HG03108 (cell line): ENCODE data around the gene PCDH1.
A peak's percentile ranks its signal among the peaks of the same experiment; 100 is the strongest.
"Not testable (repeated sequence)": the region's sequence is repeated elsewhere in the genome, so short reads cannot be mapped to it uniquely, and the experiment has no call there.

Experiments used
- ATAC-seq: cut with Tn5 transposase; IDR thresholded peaks from one replicate; pipeline ENCODE4 v1.9.1; 2021; ENCODE audit warnings: moderate library complexity; ENCODE audit not compliant: unreplicated experiment

The PCDH1 gene

DNA sequence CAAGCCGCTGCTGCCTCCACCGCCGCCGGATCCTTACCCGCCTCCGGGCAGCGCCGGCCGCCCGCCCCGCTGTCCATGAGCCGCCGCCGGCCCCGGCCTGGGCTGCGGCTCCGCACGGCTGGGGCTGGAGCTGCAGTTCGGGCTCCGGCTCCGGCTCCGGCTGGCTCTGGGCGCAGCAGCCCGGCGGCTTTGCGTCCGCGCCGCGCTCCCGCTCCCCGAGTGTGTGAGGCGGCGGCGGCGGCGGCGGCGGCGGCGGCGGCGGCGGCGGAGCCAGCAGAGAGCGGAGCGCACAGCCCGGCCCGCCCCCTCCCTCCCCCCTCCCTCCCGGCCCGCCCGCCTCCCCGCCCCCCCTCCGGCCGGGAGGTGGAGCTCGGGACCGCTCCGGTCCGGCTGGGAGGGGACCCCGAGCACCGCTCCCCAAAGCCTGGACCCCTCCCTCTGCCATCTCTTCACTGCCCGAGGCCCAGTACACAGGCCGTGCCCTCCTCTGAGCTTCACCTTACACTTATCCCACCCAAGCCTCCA lies at the start of gene PCDH1:
Gene PCDH1, minus strand, starts transcription at position 225 of the 525 bp plus-strand sequence. Its CDS starts 148 bp downstream, at position 77.
- no peak for ATAC-seq

DNA sequence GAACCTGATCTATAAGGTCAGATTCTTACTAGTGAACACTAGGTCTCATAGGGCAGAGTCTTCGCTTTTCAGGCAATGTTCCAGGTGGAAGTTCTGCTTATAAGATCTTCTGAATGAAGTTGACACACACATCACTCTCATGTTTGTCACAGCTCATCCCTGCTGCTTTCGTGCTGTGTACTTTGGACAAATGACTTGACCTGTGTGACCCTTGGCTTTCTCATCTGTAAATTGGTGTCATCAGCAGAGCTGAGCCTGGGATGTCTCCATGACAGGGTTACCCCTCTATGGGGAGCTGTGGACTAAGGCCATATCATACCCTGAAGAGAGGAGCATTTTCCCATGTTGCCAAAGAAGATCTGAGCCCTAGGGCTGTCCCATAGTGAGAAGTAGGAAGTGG lies 48.2 kb upstream of the PCDH1 start:
- no peak for ATAC-seq

DNA sequence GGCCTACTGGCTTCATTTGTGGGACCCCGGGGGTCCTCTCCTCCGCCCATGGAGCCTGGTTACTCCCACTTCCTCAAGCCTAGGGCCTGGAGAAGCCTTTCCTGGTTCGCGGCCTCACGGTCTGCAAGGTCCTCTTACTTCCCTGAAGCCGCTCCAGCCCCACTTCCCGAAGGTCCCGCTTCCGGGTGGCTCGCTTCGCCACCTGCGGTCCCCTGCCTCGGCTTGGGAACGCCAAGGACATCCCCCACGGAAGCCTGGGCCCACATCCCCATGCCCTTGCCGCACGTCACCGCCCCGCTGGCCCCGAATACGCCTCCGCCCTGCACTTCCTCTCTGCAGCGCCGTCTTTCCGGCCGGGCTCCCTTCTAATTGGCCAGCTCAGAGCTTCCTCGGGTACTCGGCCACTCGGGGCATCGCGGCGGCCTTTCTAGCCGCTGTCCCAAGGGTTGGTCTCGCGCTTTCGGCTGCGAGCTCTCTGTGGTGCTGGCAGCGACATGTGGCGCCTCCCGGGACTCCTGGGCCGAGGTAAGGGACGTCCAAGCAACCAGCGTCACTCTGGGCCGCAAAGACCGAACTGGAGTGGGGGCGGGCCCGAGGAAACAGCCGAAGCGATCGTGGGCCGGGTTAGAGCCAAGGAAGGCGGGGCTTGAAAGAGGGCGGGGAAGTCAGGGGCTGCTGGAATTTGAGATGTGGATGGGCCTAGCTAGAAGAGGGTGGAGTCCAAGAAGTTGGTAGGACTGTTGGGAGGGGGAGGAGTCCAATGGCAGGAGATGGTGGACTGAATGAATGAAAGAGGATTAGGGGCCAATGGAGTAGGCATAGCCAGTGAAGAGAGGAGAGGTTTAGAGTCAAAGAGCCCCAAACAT lies 45.5 kb upstream of the PCDH1 start, which contains the start of gene DELE1:
Gene DELE1, plus strand, starts transcription at position 424 of the 866 bp plus-strand sequence. Its CDS starts 71 bp downstream, at position 495.
- ATAC-seq = peak; percentile 97

- not testable (repeated sequence) for ATAC-seq
Measured at GRCh38 chr5:141922827-141923447, 44.7 kb upstream of the PCDH1 start.

- ATAC-seq = no peak
Measured at GRCh38 chr5:141920771-141921170, 42.6 kb upstream of the PCDH1 start.

DNA sequence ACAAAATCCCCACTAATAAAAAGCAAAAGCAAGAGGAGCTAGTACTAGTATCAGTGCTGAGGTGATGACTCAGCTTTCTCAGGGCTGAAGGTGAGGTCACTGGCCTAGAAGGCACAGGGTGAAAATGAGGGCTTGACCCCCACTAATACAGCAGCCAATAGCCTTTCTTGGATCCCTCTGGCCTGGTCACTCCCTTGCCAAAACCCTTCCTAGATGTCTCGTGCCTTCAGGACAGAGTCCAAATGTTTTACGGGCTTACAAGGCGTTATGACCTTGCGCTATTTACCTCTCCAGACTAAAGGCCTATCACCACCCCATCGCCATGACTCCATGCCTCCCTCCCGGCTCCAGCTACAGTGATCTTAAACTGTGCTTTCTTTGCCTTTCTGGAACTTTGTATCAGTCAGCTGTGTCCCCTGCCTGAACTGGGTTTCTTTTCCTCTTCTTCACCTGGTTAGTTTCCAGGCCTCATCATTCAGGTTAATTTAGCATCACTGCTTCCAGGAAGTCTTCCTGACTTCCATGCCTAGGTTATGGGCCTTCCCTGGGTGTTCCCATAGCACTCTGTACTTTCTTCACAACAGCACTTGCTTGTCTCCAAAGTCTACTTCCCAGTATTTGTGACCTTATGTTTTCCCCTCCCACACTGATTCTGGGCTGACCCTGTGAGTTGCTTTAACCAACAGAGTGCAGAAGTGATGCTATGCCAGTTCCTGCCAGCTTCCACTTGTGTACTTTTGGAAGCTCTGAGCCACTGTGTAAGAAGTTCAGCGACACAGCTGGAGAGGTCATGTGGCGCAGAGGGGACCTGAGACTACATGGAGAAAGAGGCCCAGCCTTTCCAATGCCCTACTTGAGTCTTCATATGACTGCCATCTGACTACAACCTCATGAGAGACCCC lies 41.3 kb upstream of the PCDH1 start:
- no peak for ATAC-seq

DNA sequence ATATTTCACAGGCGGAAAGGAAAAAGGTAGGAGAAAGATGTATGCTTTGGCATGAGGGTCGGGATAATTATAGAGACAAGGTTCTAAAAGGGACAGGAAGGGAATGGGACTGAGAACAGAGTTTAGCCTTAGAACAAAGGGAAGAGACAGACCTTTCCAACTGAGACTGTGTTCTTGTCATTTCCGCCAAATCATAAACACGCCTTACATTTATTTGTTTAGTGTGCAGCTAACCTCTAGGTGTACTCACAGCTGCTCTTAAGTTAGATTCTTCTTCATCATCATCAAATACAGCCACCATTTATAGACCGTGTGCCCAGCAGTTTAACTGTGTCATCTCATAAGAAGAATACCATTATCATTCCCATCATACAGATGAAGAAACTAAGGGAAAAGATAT lies 39.5 kb upstream of the PCDH1 start:
- no peak for ATAC-seq

DNA sequence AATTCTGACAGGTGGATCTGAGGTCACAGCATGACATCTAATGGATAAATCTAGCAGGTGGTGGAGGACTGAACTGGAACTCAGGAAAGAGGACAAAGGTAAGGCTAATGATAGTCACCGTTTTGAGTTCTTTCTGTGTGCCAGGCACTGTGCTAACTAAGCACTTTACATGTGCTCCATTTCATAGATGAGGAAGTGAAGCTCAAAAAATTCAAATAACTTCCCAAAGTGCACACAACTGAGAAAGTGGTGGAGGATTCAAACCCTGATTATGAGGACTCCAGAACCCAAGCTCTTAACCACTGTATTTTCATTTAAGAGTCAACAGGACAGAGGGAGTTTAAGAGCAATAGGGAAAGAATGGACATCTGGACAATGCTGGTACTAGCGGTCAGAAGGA lies 38.3 kb upstream of the PCDH1 start:
- no peak for ATAC-seq

- no peak for ATAC-seq
Measured at GRCh38 chr5:141915881-141916336, 37.7 kb upstream of the PCDH1 start.

DNA sequence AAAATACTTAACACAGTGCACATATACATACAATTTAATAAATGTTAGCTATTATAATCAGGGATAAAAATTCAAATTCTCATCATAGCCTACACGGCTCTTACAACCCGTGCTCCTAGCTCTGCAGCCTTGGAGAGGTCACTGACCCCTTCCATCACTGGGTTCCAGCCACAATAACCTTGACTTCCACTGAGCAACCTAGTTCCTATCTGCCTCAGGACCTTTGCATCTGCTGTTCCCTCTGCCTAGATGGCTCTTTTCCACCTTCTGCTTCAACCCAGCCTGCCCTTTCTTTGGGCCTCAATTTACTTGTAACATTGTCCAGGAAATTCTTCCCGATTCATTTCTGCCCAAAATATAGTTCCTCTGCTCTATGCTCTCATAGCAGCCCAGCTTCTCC lies 36.6 kb upstream of the PCDH1 start:
- ATAC-seq = no peak

DNA sequence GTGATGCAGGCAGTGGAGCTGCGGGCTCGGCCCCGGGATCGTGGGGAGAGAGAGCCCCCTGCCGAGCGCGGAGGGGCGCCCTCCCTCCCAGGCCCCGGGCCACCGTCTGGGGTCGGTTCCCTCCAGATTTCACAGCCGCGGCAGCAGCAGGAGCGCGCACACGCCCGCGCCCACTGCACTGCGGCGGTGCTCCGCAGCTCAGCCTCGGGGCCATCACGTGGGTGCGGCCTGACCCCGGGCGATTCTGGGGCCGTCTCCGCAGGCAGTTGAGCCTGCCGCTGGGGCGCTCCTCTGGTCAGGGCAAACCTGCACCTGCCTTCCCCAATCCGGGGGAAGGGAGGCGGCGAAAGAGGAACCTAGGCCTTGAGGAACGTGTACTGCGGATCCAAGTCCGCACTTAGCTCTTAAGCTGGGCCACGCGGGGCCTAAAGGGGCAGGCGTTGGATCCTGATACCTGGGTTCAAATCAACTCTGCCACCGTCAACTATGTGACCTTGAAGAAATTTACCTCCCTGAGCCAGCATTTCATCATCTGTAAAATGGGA lies 36.1 kb upstream of the PCDH1 start:
- ATAC-seq = peak; percentile 85

DNA sequence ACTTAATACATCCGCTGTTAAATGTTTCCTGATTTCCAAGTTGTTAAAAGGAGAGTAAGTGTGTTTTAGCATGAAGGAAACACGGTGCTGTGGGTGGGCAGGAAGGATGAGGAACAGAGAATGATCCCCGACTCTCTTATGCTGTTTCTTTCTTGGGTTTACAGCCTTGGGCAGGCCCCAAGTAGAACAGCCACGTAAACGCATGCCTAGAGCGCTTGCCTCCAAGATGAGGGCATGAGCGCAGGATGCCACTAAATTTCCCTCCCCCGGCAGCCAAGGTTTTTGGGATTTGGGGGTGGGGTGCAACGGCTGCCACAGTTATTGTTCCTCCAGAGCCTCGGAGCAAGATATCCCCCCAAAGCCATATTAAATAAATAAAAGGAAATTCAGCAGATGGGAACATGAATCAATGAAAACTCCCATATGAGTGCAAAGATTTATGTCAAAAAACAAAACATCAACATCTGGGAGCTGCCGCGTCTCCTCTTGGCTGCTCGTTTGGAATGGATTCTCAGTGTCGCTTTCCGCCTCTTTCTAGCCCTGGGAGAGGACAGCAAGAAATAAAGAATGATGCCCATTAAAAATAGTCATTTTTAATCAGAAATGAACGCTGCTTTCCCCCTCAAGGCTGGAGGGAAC lies 35.5 kb upstream of the PCDH1 start:
- no peak for ATAC-seq

- ATAC-seq = no peak
Measured at GRCh38 chr5:141910271-141910673, 32.1 kb upstream of the PCDH1 start.

GRCh38 chr5:141909212-141909611 lies 31.0 kb upstream of the PCDH1 start:
- no peak for ATAC-seq

GRCh38 chr5:141908796-141909195 lies 30.6 kb upstream of the PCDH1 start:
- no peak for ATAC-seq

DNA sequence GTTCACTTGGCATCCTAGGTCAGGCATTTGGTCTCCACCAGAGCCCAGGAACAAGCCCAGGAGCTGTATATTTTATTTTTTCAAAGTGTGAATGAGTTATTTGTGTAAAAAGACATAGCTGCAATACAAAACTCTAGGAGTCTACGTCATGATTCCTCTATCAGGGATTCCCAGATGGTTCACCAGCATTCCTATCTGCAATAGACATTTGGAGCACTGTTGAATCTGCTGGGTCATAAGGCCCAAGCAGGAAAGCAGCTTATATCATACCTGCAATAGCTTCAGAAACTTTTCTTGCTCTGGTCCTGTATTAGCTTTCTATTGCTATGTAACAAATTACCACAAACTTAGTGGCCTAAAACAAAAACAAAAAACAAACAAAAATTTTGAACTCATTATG lies 28.8 kb upstream of the PCDH1 start:
- no peak for ATAC-seq

DNA sequence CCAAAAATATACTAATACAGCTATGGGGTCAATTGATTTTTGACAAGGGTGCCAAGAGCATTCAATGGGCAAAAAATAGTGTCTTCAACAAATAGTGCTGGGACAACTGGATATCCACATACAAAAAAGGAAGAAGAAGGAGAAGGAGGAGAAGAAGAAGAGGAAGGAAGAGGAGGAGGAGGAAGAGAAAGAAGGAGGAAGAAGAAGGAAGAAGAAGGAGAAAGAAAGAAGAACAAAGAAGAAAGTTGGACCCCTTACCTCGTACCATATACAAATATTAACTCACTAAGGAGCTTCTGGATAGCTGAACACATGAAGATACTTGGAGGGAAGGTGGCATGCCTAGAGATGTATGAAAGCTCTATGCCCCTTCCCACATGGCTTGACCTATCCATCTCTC lies 28.3 kb upstream of the PCDH1 start:
- ATAC-seq = no peak

DNA sequence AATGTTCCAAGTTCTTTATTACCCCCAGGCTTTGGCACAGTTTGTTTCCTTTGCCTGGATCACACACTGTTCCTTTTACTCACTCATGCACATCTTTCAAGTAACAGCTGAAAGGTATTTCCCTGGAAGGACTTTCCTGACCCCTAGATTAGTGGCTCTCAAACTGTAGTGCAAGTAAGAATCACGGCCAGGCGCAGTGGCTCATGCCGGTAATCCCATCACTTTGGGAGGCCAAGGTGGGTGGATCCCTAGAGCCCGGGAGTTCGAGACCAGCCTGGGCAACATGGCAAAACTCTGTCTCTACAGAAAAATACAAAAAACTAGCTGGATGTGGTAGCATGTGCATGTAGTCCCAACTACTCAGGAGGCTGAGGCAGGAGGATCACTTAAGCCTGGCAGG lies 26.3 kb upstream of the PCDH1 start:
- no peak for ATAC-seq

GRCh38 chr5:141903261-141903660 lies 25.1 kb upstream of the PCDH1 start:
- ATAC-seq = no peak
